LNCaP clone FGC (cell line): ENCODE data around the gene LITAFD.
"Not testable (repeated sequence)": the region's sequence is repeated elsewhere in the genome, so short reads cannot be mapped to it uniquely, and the experiment has no call there.

ENCODE experiments used
- DNase-seq: peaks from one replicate; pipeline ENCODE4 v3.0.0-alpha.2; 2011; ENCODE audit warnings: low read depth
- H3K4me3 ChIP-seq: 2 replicates; pipeline ENCODE4 v1.5.1; 2011; ENCODE audit warnings: mild to moderate bottlenecking, low read depth, low read length, control low read depth
- TF ChIP-seq, protein P1 (sequence below): IDR thresholded peaks from 2 replicates; pipeline ENCODE4 v1.5.1; 2012; ENCODE audit warnings: mild to moderate bottlenecking; ENCODE audit not compliant: control insufficient read depth, insufficient read depth; ENCODE audit errors: extremely low read depth

The LITAFD gene

DNA sequence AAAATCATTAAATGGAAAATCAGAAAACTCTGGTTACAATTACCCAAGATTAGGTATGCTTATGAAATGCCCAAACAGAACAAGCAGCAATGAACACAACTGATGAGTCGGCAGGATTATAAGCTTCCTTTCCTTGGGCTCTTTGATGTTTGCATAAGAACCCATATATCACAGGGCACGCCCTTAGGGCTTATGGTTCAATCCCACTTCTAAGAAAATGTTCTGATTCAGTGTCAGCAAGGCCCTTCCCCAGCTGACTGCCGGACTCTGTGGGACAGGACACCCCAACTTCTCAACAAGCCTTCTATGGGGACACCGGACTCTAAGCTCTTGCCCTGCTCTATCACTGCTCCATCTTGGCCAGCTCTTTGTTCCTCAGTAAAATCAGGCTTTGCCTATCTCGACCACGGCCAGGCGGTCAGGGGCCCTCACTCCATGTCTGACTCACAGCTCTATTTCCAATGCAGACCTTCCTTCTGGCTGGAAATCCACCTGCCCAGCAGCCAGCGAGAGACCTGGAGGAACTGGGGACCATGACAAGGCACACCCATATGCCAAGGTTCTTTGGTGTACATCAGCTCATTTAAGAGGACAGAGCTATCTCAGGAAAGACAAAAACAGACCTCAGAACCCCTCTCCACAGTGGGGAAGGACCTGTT, 26.8 kb downstream of the LITAFD start:
- no peak for DNase-seq
- TF ChIP-seq, protein P1, sequence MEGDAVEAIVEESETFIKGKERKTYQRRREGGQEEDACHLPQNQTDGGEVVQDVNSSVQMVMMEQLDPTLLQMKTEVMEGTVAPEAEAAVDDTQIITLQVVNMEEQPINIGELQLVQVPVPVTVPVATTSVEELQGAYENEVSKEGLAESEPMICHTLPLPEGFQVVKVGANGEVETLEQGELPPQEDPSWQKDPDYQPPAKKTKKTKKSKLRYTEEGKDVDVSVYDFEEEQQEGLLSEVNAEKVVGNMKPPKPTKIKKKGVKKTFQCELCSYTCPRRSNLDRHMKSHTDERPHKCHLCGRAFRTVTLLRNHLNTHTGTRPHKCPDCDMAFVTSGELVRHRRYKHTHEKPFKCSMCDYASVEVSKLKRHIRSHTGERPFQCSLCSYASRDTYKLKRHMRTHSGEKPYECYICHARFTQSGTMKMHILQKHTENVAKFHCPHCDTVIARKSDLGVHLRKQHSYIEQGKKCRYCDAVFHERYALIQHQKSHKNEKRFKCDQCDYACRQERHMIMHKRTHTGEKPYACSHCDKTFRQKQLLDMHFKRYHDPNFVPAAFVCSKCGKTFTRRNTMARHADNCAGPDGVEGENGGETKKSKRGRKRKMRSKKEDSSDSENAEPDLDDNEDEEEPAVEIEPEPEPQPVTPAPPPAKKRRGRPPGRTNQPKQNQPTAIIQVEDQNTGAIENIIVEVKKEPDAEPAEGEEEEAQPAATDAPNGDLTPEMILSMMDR, result no peak
- no peak overlapping the region for H3K4me3 ChIP-seq

DNA sequence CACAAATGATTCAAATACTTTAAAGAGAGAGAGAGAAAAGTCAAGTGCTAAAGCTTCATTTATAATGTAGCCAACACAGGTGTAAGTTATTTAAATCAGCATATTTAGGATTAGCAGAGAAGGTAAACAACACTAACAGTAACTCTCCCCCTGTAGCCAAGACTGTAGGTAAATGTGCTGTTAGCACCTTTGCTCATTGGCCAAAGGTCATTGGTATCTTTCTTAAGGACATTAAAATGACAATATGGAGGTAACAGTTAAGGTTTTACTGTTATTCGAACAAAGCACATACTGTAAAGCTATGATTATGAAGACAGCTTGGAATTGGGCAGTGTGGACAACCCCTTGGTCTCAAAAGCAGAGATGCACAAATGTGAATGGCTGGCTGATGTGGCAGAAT, 28.7 kb downstream of the LITAFD start:
- no peak overlapping the region for H3K4me3 ChIP-seq
- TF ChIP-seq, protein P1, result no peak
- no peak for DNase-seq

DNA sequence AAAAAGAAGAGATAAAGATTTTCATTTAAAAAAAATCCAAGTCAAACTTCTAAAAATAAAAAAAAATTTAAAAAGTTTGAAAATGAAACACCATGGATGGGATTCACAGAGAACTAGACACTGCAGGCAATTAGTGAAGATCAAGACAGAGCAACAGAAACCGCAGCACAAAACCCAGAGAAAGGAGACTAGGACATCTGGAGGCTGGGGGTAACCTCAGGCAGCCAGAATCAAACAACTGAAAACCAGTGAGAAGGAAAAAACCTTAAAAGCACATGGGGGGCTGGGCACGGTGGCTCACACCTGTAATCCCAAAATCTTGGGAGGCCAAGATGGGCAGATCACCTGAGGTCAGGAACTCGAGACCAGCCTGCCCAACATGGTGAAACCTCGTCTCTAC, 30.6 kb downstream of the LITAFD start:
- DNase-seq, result no peak
- H3K4me3 ChIP-seq, result no peak overlapping the region
- TF ChIP-seq, protein P1, result no peak

DNA sequence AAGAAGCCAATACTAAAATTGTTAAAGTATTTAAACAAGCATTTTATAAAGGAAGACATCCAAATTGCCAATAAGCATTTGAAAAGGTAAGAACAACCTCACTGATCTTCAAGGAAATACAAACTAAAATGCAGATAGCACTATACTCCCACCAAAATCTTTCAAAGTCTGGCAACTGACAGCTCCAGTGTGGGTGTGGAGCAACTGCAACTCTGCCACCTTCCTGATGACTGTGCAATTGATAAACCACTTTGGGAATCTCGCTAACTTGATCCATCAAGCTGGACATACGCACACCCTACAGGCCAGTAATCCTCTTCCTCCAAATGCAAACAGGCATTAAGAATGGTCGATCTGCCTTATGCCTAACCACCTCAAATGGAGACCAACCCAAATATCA, 31.9 kb downstream of the LITAFD start:
- no peak overlapping the region for H3K4me3 ChIP-seq
- no peak for DNase-seq
- TF ChIP-seq, protein P1, result no peak

DNA sequence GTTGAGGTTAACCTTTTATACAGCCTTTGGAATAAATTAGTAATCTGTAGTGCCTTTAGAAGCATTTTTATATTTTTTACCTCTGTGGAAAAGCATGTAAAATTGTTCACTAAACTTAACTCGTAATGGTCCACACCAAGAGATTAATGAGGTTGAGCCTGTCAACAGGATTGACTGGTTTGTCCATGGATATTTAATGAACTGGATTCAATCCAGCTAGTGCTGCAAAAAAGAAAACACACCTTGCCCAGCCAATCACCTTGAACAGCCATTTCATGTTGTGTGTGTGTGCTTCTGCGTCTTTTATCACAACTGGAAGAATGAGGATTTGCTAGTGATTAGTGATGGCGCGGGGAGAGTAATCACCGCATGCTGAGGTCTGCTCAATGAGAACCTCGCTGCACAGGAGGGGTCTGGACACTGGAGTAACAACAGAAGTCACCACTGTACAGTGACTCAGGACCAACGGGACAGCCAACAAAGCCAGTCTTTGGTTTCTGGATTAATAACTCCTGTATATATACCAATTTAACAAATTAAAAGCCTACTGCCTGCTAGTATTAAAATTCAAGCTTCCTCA, 33.7 kb downstream of the LITAFD start:
- TF ChIP-seq, protein P1, result no peak
- H3K4me3 ChIP-seq, result no peak overlapping the region; the same call in 1 of the 2 replicates
- peak; percentile 74 for DNase-seq

DNA sequence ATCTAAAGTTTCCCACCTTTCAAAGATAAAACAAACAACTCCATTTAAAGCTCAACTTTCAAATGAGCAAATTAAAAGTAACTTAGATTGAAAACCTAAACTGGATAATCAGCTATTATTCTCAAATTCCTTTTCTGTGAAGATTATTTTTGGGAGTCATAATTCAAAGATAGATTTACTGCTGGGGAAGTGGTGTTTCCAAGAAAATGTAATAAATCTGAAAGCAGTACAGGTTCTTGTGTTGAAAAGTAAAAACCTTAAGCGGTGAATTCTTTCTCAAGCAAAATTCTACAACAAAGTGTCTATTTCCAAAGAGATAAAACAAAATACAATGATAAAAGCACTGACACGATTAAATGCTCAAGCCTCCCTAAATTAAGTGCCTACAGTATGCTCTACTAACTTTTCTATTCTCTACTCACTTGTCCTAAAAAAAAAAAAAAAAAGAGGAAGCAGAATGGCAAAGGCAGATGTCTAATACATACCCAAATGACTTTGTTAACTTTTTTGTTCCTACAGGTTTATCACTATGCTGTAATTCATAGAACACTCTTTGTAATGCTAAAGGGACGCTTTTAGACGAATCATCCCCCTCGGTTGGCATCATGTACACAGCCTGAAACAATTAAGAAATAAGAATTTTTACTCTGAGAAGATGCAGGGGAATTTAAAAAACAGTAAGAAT, 34.5 kb downstream of the LITAFD start:
- no peak for DNase-seq
- TF ChIP-seq, protein P1, result no peak
- no peak overlapping the region for H3K4me3 ChIP-seq

DNA sequence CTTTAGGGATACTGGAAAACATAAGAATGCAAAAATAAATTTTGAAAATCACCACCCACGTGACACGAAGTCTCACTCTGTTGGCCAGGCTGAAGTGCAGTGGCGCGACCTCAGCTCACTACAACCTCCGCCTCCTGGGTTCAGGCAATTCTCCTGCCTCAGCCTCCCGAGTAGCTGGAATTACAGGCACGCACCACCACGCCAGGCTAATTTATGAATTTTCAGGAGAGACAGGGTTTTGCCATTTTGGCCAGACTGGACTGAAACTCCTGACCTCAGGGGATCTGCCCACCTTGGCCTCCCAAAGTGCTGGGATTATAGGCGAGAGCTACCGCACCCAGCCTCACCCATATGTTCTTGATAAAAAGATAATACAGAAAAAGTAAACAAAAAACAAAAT, 35.2 kb downstream of the LITAFD start:
- H3K4me3 ChIP-seq, DNase-seq: not testable (repeated sequence)
